Jurkat, Clone E6-1 (cell line): ENCODE results near the gene ARMH1.
"Not testable (repeated sequence)": the region's sequence is repeated elsewhere in the genome, so short reads cannot be mapped to it uniquely, and the experiment has no call there.

Experiments used
- DNase-seq: peaks from one replicate; pipeline ENCODE4 v3.0.0-alpha.2; 2011; ENCODE audit warnings: low read depth, low spot score
- H3K4me3 ChIP-seq: 2 replicates; pipeline ENCODE4 v1.5.1; 2011; ENCODE audit warnings: mild to moderate bottlenecking, low read length, control low read depth, moderate library complexity

The ARMH1 gene

DNA sequence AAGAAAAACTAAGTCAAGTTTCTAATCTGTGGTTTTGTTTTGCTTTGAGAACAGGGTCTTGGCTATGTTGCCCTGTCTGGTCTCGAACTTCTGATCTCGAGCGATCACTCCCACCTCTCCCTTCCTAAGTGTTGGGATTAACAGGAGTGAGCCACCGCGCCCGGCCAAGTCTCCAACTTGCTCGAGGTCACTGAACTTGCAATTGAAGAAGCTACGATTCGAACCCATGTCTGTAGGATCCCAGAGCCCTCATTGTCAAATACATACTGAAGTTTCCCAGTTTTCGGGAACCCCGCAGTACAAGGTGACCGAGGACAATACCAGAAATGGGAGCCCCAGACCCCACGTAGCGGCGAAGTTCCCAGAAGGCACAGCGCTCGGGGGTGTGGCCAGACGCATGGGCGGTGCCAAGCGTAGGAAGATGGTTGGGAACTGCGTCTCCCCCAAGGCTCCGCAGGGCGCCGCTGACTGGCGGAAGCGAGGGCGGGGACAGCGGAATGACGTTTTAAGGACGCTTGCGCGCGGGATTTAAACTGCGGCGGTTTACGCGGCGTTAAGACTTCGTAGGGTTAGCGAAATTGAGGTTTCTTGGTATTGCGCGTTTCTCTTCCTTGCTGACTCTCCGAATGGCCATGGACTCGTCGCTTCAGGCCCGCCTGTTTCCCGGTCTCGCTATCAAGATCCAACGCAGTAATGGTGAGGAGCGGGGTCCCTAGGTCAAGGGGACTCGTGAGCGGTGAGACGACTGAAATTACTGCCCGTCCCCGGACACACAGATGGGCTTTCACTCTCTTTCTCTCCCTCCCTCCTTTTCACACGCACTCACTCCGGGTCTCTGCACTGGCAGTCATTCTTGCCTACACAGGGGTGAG lies 65.0 kb downstream of the ARMH1 start, which contains the start of gene KIF2C:
TSS of gene KIF2C (plus strand) at position 531 of the 872 bp plus-strand sequence. CDS start at position 627, 96 bp downstream.
- peak within 1 kb of the TSS; percentile 100 for H3K4me3 ChIP-seq
- DNase-seq = peak; percentile 97

DNA sequence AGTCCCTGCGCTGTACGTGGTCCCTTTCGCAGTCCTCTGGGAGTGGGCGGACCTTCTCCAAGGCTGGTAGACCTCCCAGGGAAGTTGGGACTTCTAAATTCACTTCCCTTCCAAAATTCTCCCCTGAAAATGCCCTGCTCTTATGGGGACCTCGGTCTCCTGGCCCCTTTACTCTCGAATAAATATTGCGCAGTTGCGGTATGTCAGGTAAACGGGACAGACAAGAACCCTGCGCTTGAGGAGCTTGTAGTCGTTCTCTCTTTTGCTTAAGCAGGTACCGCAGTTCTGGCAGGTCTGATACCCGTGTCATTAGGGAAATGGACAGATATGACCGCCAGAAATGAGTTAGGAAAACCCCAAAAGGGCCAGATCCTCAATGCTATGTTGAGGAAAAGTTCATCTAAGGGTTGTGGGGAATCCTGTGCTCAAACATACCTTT lies 65.7 kb downstream of the ARMH1 start:
- H3K4me3 ChIP-seq = peak overlapping the region; percentile 100
- no peak for DNase-seq

DNA sequence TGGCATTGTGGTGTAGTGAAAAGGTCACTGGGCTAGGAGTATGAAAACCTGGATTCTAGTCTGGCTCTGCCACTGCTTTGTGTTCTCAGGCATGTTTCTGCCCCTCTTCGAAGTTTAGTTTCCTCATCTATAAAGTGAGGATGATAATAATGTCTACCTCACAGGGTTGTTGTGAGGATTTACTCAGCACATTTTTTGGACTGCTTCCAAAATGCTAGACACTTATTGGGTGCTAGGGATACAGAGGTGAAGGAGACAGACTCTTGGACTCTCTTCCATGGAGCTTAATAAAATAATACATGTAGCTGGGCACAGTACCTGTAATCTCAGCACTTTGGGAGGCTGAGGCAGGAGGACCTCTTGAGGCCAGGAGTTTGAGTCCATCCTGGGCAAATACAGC lies 68.7 kb downstream of the ARMH1 start:
- H3K4me3 ChIP-seq = no peak overlapping the region
- no peak for DNase-seq

DNA sequence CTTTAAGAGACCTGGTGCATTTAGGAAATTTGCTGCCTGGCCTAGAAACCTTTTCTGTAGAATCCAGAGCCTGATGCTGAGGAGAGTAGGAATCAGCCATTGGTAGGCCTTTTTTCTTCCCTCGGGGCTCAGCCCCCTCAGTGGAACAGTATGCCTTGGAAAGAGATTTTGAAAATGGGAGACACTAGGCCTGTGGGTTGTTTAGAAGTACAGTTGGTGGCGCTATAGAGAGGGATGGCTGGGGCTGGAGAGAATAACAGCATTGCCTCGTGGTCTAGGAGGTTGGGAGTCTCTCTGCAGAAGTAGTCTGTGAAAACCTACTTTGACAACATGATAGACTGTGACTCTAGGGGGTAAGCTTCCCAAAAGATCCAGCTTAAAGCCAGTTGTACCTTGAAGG lies 73.4 kb downstream of the ARMH1 start:
- H3K4me3 ChIP-seq = no peak overlapping the region
- DNase-seq = no peak

DNA sequence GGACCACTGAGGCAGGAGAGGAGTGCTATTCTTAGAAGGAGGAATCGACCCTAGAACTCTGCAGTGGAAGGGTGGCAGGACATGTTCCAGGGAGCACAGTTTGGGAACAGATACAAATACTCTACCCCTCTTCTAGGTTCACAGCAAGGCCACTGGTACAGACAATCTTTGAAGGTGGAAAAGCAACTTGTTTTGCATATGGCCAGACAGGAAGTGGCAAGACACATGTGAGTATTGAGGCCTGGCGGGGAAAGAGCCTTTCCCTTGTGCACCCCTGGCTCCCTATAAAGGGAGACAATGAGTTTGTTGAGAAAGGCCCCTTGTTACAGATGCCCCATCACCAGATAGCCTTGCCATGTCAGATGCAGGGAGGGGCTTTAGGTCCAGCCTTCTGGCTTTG lies 82.9 kb downstream of the ARMH1 start:
- DNase-seq = no peak
- H3K4me3 ChIP-seq = no peak overlapping the region

DNA sequence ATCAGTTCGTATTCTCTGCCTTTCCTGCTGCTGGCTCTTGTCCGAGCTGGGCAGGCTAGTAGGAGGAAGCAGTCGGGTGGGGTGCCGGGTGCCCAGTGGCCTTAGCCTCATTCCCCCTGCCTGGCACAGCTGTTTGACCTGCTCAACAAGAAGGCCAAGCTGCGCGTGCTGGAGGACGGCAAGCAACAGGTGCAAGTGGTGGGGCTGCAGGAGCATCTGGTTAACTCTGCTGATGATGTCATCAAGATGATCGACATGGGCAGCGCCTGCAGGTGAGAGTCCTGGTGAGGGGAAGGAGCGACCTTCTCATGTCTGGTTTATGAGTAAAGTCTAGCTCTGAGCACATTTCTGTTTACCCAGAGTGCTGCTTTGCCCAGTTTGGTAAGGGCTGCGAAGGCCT lies 84.6 kb downstream of the ARMH1 start:
- no peak overlapping the region for H3K4me3 ChIP-seq
- no peak for DNase-seq

DNA sequence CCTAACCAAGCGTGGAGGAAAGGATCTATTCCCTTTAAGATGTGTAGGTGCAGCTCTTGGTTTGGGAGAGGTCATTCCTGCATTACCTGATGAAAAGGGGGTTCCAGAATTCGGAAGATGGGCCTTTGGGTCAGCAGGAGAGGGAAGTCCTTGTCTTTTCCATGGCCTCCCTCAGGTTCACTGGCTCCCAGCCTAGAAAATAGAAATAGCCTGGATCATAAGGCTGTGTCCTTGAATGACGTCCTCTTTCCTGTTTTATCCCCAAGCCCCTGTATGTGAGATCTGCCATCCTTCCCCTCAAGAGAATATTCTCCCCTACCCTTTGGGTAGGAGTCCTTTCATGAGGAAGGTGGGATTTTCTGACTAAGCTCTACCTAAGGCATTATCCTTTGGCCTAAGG lies 86.4 kb downstream of the ARMH1 start:
- DNase-seq = no peak
- H3K4me3 ChIP-seq = no peak overlapping the region

DNA sequence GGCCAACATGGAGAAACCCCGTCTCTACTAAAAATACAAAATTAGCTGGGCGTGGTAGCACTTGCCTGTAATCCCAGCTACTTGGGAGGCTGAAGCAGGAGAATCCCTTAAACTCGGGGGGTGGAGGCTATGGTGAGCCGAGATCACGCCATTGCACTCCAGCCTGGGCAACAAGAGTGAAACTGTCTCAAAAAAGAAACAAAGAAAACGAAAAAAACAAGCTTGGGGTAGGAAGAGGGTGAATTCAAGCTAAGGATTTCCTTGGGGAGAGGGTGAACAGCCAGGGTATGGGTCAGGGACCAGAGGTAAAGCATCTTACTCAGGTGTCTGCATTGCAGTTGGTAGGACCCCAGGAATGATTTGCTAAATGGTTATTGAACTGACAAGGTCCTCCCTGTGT lies 91.9 kb downstream of the ARMH1 start:
- not testable (repeated sequence) for DNase-seq, H3K4me3 ChIP-seq
